Left ventricle myocardium inferior (tissue), 1 donor: ENCODE measurements around the gene CST2. TPM values are rescaled to one million over a fixed set of nuclear protein-coding genes. Genes with fewer than 3 reads are reported as not detected.
A peak's percentile ranks its signal among the peaks of the same experiment; 100 is the strongest.
"Not testable (repeated sequence)": the region's sequence is repeated elsewhere in the genome, so short reads cannot be mapped to it uniquely, and the experiment has no call there.

Experiments
- DNase-seq: peaks from one replicate; pipeline ENCODE4 v3.0.0-alpha.2; 2020
- H3K27ac ChIP-seq: fragments of 200-600 bp; replicated peaks from 2 replicates; pipeline ENCODE4 v1.8.0; 2021
- H3K27me3 ChIP-seq: fragments of 200-600 bp; 2 replicates; pipeline ENCODE4 v1.8.0; 2021; ENCODE audit warnings: low read depth
- H3K36me3 ChIP-seq: fragments of 200-600 bp; 2 replicates; pipeline ENCODE4 v1.8.0; 2021
- H3K4me1 ChIP-seq: fragments of 200-600 bp; 2 replicates; pipeline ENCODE4 v1.8.0; 2021
- H3K4me3 ChIP-seq: fragments of 200-600 bp; 2 replicates; pipeline ENCODE4 v1.8.0; 2021; ENCODE audit warnings: mild to moderate bottlenecking, moderate library complexity
- H3K9me3 ChIP-seq: fragments of 200-600 bp; replicated peaks from 2 replicates; pipeline ENCODE4 v1.8.0; 2021
- CTCF ChIP-seq: fragments of 200-600 bp; IDR thresholded peaks from 2 replicates; pipeline ENCODE4 v1.8.0; 2021; ENCODE audit warnings: antibody characterized with exemption, mild to moderate bottlenecking, borderline replicate concordance
- intact Hi-C: fragments of 100-400 bp; cut with micrococcal nuclease; formaldehyde crosslinking; loops from one replicate; pipeline ENCODE4 v1.11.0; 2022
- total RNA-seq: library from RNA; stranded (reverse); fragmentation: NEBNext Ultra II Directional; extraction: Animal tissue kit (Norgen Biotek cat#: 25700); gene quantifications from one replicate; pipeline ENCODE4 v1.2.1, GENCODE V29; 2021
- donor health status: DM: no; HTN: yes; CAD: no; lungs with severe emphysema.

Gene CST2
- total RNA-seq, 1 donor from 2014 or later: not detected

- H3K27ac ChIP-seq, DNase-seq, H3K4me1 ChIP-seq, H3K36me3 ChIP-seq, H3K9me3 ChIP-seq, intact Hi-C loops, H3K4me3 ChIP-seq: not testable (repeated sequence)
- H3K27me3 ChIP-seq: peaks cover 11% of the 10 kb centered on the region
- TF ChIP-seq CTCF: peak; percentile 67
Measured at GRCh38 chr20:23799216-23799847, 27.2 kb downstream of the CST2 start.

GRCh38 chr20:23795526-23795925 lies 31.0 kb downstream of the CST2 start:
- no peak overlapping the region for H3K4me3 ChIP-seq
- peaks cover 3% of the 10 kb centered on the region for H3K9me3 ChIP-seq
- intact Hi-C loops: no loop called here
- TF ChIP-seq CTCF: no peak
- DNase-seq: no peak
- H3K27ac ChIP-seq: no peak overlapping the region
- H3K27me3 ChIP-seq: peaks cover 11% of the 10 kb centered on the region
- H3K4me1 ChIP-seq: no peaks in the 10 kb centered on the region
- H3K36me3 ChIP-seq: no peaks in the 10 kb centered on the region

GRCh38 chr20:23794841-23795240 lies 31.7 kb downstream of the CST2 start:
- H3K4me3 ChIP-seq: no peak overlapping the region

GRCh38 chr20:23794065-23794464 lies 32.5 kb downstream of the CST2 start:
- Histone ChIP-seq H3K4me3 (no peak overlapping the region), H3K36me3 (no peaks in the 10 kb centered on the region), H3K9me3 (peaks cover 5% of the 10 kb centered on the region), H3K4me1 (no peaks in the 10 kb centered on the region), H3K27ac (no peak overlapping the region), H3K27me3 (peaks cover 11% of the 10 kb centered on the region)
- no peak for DNase-seq
- intact Hi-C loops: no loop called here
- no peak for TF ChIP-seq CTCF

More at GRCh38 chr20:23794841-23795240, 31.7 kb downstream of the CST2 start:
- no peaks in the 10 kb centered on the region for H3K36me3 ChIP-seq
- TF ChIP-seq CTCF: no peak
- H3K27ac ChIP-seq: no peak overlapping the region
- no peak for DNase-seq
- peaks cover 5% of the 10 kb centered on the region for H3K9me3 ChIP-seq
- peaks cover 11% of the 10 kb centered on the region for H3K27me3 ChIP-seq
- no peaks in the 10 kb centered on the region for H3K4me1 ChIP-seq
- intact Hi-C loops: no loop called here

GRCh38 chr20:23783447-23783846 lies 43.1 kb downstream of the CST2 start:
- TF ChIP-seq CTCF: no peak
- no peak for DNase-seq
- Histone ChIP-seq H3K9me3 (peaks cover 12% of the 10 kb centered on the region), H3K4me1 (no peaks in the 10 kb centered on the region), H3K27me3 (peaks cover 39% of the 10 kb centered on the region), H3K4me3 (no peak overlapping the region), H3K36me3 (no peaks in the 10 kb centered on the region), H3K27ac (no peak overlapping the region)
- intact Hi-C loops: no loop called here
